ENCODE measurements around the gene RSAD1.

GRCh38 chr17:50482110-50482509 lies 3.5 kb downstream of the RSAD1 start:
- TF ChIP-seq, protein P1, sequence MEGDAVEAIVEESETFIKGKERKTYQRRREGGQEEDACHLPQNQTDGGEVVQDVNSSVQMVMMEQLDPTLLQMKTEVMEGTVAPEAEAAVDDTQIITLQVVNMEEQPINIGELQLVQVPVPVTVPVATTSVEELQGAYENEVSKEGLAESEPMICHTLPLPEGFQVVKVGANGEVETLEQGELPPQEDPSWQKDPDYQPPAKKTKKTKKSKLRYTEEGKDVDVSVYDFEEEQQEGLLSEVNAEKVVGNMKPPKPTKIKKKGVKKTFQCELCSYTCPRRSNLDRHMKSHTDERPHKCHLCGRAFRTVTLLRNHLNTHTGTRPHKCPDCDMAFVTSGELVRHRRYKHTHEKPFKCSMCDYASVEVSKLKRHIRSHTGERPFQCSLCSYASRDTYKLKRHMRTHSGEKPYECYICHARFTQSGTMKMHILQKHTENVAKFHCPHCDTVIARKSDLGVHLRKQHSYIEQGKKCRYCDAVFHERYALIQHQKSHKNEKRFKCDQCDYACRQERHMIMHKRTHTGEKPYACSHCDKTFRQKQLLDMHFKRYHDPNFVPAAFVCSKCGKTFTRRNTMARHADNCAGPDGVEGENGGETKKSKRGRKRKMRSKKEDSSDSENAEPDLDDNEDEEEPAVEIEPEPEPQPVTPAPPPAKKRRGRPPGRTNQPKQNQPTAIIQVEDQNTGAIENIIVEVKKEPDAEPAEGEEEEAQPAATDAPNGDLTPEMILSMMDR (conservative IDR thresholded peaks at IDR 0.05), result no peak
- TF ChIP-seq ZFX (IDR thresholded peaks at IDR 0.05), result no peak

Data from C4-2B (cell line).